ENCODE measurements around the gene GBX2.
"Not testable (repeated sequence)": the region's sequence is repeated elsewhere in the genome, so short reads cannot be mapped to it uniquely, and the experiment has no call there.

The GBX2 gene

DNA sequence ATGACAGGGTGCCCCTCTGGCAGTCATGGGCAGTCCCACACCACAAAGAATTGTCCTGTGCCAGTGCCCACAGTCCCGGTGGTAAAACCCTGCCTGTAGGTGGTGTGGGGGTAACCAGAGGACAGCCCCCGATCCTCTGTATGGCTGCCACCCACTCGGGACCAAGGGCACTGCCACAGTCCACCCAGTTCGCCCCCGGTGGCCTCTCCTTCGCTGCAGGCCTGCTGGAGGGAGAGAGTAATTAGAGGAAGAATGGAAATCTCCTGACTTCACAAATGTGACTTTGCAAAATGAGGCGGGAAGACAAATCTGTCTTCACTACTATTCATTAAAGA is 11.4 kb downstream of the GBX2 start:
- FAIRE-seq (no peak), DNase-seq (ENCODE audit: low spot score) (no peak)

DNA sequence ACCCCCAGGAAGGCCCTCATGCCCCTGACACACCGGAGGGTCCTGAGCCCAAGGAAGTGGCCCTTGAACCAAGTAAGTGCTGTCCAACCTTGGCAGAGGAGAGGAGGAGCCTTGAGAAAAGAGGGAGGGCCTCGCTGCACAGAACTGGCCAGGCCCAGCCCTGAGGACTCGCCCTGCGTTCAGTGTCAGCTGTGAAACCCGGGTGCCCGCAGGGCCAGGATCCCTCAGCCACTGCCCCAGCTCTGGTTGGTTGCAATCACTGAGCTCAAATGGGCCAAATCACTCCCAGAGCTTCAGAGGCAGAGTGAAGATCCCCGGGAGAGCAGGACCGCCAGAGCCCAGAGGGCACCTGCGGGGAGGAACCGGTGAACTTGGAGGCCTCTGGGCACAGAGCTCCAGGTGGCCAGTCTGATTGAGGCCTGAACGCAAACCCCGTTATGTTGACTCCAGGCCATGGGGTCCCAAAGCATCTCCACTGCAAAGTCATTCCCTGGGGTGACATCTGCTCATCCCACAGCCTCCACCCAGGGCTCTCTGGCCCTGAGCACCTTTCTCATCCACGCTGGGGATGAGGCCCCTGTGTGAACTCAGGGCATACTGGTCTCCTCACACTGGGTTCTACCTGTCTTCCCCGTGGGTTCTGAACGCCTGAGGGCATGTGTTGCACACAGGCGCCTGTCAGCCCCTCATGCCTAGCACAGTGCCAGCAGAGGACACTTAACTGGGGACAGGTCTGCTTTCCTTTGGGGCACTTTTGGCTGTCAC is 11.9 kb downstream of the GBX2 start:
- DNase-seq (ENCODE audit: low spot score): no peak
- no peak for FAIRE-seq

GRCh38 chr2:236155406-236155805 is 12.8 kb downstream of the GBX2 start:
- no peak for FAIRE-seq

GRCh38 chr2:236146436-236146835 is 21.8 kb downstream of the GBX2 start:
- DNase-seq (ENCODE audit: low spot score) (no peak), FAIRE-seq (no peak)

More at GRCh38 chr2:236155406-236155805, 12.8 kb downstream of the GBX2 start:
- DNase-seq (ENCODE audit: low spot score): no peak

DNA sequence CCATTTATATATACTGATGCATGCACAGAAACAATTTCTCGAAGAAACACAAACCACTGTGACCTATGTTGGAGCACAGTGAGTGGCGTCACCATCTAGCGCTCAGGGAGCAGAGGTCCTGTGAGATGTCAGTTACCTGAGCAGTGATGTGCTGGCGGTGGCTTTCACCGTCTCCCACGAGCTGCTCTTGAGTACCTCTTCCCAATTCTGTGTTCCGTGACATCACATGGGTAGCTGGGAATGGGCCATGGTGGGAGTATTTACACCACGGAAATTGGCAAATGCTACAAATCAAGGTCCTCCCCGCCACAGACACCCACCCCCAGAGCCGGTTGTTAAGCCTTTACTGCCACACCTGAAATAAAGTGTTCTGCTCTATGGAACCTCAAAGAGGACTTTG is 24.4 kb downstream of the GBX2 start:
- no peak for FAIRE-seq
- DNase-seq (ENCODE audit: low spot score): no peak

DNA sequence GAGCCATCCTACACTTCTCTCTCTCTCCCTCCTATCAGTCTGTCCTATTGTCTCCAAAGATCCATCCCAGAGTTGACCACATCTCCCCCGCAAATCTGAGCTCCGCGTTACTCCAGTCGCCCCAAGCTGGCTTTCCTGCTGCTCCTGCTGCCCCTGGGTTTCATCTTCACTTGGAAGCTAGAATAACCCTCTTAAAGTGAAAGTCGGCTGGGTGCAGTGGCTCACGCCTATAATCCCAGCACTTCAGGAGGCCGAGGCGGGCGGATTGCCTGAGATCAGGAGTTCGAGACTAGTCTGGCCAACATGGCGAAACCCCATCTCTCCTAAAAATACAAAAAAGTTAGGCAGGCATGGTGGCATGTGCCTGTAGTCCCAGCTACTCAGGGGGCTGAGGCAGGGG is 26.6 kb downstream of the GBX2 start:
- DNase-seq (ENCODE audit: low spot score); FAIRE-seq: not testable (repeated sequence)

- FAIRE-seq (no peak), DNase-seq (ENCODE audit: low spot score) (no peak)
Observed at GRCh38 chr2:236137066-236137465, 31.1 kb downstream of the GBX2 start.

- FAIRE-seq: no peak
Observed at GRCh38 chr2:236136538-236136937, 31.6 kb downstream of the GBX2 start.

GRCh38 chr2:236133410-236134012 is 34.7 kb downstream of the GBX2 start:
- no peak for DNase-seq (ENCODE audit: low spot score)

More at GRCh38 chr2:236136538-236136937, 31.6 kb downstream of the GBX2 start:
- no peak for DNase-seq (ENCODE audit: low spot score)

DNA sequence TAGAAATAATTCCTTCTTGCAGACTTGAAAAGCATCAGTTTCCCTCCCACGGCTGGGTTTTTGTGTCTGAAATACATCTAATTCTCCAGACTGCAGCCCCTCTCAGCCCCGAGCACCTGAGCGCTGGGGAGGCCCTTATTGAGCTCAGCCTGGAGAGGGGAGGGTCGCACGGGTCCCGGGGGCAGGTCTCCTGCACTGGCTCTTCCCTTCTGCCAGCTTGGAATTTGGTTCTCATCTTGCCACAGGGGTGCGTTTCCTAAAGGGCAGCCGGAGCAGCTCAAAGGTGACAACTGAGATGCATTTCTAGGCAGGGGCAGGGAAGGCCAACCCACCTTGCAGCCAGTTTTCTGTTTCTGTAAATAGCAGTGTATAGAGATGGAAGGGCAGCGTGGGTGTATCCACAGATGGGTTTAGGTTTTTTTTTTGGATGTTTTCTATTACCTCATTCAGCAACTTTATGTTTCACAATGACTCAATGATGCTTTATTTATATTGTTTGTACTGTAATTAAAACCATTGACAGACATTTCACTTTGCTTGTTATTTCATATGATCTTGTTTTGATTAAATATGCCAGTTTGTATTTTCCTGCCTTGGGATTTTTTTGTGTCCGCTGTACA is 37.0 kb downstream of the GBX2 start:
- FAIRE-seq (no peak), DNase-seq (ENCODE audit: low spot score) (no peak)

More at GRCh38 chr2:236133410-236134012, 34.7 kb downstream of the GBX2 start:
- no peak for FAIRE-seq

GRCh38 chr2:236130349-236130998 is 37.7 kb downstream of the GBX2 start:
- no peak for FAIRE-seq
- DNase-seq (ENCODE audit: low spot score): no peak

GRCh38 chr2:236129935-236130334 is 38.3 kb downstream of the GBX2 start:
- FAIRE-seq (no peak), DNase-seq (ENCODE audit: low spot score) (no peak)

GRCh38 chr2:236128321-236128720 is 39.9 kb downstream of the GBX2 start:
- FAIRE-seq (no peak), DNase-seq (ENCODE audit: low spot score) (no peak)

DNA sequence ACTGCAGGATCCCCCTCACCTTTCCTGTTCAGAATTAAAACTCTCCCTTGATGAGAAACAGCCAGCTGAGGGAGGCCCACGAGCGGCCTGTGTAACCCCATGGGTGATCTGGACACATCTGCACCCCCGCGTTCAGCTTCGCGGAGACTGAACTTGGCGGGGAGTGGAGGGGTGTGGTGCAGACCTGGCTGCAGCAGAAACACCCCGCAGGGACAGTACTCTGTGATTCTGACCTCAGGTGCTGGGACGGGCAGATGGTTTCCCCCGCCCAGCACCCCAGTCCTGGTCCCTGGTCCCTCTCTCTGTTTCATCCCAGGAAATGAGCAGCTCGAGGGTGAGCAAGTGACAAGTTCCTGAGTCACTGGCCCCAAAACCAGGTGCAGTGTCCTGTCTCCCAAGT is 41.2 kb downstream of the GBX2 start:
- FAIRE-seq (no peak), DNase-seq (ENCODE audit: low spot score) (no peak)

- FAIRE-seq: no peak
- DNase-seq (ENCODE audit: low spot score): no peak
Observed at GRCh38 chr2:236125541-236125940, 42.6 kb downstream of the GBX2 start.

GRCh38 chr2:236124182-236124893 is 43.8 kb downstream of the GBX2 start:
- no peak for FAIRE-seq
- DNase-seq (ENCODE audit: low spot score): no peak

DNA sequence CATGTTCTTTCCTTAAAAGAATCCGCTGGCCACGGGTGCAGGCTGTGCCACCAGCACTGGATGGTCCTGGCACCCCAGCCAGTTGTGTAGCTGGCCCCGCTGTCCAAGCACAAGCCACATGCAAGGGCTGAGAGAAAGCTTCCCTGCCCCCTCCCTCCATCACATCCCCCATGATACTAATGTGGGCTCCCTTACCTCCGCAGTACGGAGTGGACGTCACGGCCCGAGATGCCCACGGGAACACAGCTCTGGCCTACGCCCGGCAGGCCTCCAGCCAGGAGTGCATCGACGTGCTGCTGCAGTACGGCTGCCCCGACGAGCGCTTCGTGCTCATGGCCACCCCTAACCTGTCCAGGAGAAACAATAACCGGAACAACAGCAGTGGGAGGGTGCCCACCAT is 44.5 kb downstream of the GBX2 start:
- FAIRE-seq: no peak
- DNase-seq (ENCODE audit: low spot score): no peak

DNA sequence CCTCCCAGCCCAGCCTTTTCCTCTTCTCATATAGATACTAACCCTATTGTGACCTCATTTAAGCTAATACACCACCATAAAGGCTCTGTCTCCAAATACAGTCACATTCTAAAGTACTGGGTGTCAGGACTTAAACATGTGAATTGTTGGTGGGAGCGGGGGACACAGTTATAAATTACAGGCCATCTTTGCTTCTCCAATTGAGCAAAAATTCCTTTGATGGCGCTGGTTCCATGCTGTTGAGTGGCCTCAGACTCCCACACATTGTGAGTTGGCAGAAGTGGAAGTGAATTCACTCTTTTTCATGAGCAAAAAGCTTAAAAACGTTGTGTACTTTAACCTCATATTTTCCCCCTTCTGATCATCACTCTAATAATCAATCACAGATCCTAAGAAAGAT is 46.0 kb downstream of the GBX2 start:
- DNase-seq (ENCODE audit: low spot score): no peak
- FAIRE-seq: no peak

- DNase-seq (ENCODE audit: low spot score): no peak
- FAIRE-seq: no peak
Observed at GRCh38 chr2:236121546-236121945, 46.6 kb downstream of the GBX2 start.

GRCh38 chr2:236120829-236121228 is 47.4 kb downstream of the GBX2 start:
- DNase-seq (ENCODE audit: low spot score): no peak
- FAIRE-seq: no peak

GRCh38 chr2:236120141-236120601 is 48.0 kb downstream of the GBX2 start:
- DNase-seq (ENCODE audit: low spot score) (no peak), FAIRE-seq (no peak)
